SU-DHL-6 (cell line): ENCODE results near the gene GAB4.

Experiments
- H2AFZ ChIP-seq: fragments of 200-600 bp; sonication (generic); 2 replicates; pipeline ENCODE4 v1.6.1; 2014; ENCODE audit warnings: low read depth, mild to moderate bottlenecking, moderate library complexity, mixed read lengths, antibody characterized with exemption, low read length; ENCODE audit not compliant: severe bottlenecking
- H3F3A ChIP-seq: fragments of 200-600 bp; shearing (Covaris generic); 2 replicates; pipeline ENCODE4 v1.6.0; 2016; ENCODE audit warnings: antibody characterized with exemption, mild to moderate bottlenecking; ENCODE audit not compliant: insufficient read depth
- H3K27ac ChIP-seq: fragments of 200-600 bp; sonication (generic); 2 replicates; pipeline ENCODE4 v1.5.1; 2016; ENCODE audit warnings: low read depth, mild to moderate bottlenecking, low read length, moderate library complexity, mixed read lengths
- H3K27me3 ChIP-seq: fragments of 200-600 bp; sonication (generic), shearing (Covaris generic); 2 replicates; pipeline ENCODE4 v1.6.0; 2014; ENCODE audit warnings: mild to moderate bottlenecking, low read length
- H3K36me3 ChIP-seq: fragments of 200-600 bp; sonication (generic); 2 replicates; pipeline ENCODE4 v1.6.1; 2014; ENCODE audit warnings: mild to moderate bottlenecking, low read length, mixed read lengths
- H3K4me2 ChIP-seq: fragments of 300-600, 200-600 bp; shearing (Covaris generic), sonication (generic); 2 replicates; pipeline ENCODE4 v1.6.0; 2014; ENCODE audit warnings: low read length, low read depth, mild to moderate bottlenecking; ENCODE audit not compliant: poor library complexity, severe bottlenecking
- H3K4me3 ChIP-seq: fragments of 200-600 bp; sonication (generic); 2 replicates; pipeline ENCODE4 v1.5.1; 2014; ENCODE audit warnings: antibody characterized with exemption, low read length, mild to moderate bottlenecking, mixed read lengths; ENCODE audit not compliant: insufficient read depth, poor library complexity, severe bottlenecking
- H3K79me2 ChIP-seq: fragments of 200-600 bp; sonication (generic); 2 replicates; pipeline ENCODE4 v1.6.1; 2014; ENCODE audit warnings: mild to moderate bottlenecking, low read length, moderate library complexity; ENCODE audit not compliant: insufficient read depth
- H3K9ac ChIP-seq: fragments of 200-600 bp; sonication (generic); 2 replicates; pipeline ENCODE4 v1.7.0; 2014; ENCODE audit warnings: mild to moderate bottlenecking, low read length
- H3K9me2 ChIP-seq: fragments of 200-600 bp; sonication (generic); replicated peaks from 2 replicates; pipeline ENCODE4 v1.6.1; 2014; ENCODE audit warnings: low read length; ENCODE audit not compliant: insufficient read depth
- H3K9me3 ChIP-seq: fragments of 200-600 bp; sonication (generic); 2 replicates; pipeline ENCODE4 v1.6.1; 2014; ENCODE audit warnings: low read length, mixed read lengths; ENCODE audit not compliant: insufficient read depth
- H4K20me1 ChIP-seq: fragments of 200-600 bp; sonication (generic); 2 replicates; pipeline ENCODE4 v1.6.1; 2014; ENCODE audit warnings: low read depth, mild to moderate bottlenecking, antibody characterized with exemption, low read length, moderate library complexity, mixed read lengths
- CTCF ChIP-seq: fragments of 200-600 bp; sonication (generic); IDR thresholded peaks from one replicate; pipeline ENCODE4 v1.5.1; 2017; ENCODE audit warnings: antibody characterized with exemption, mild to moderate bottlenecking, low read length, moderate library complexity; ENCODE audit not compliant: insufficient read depth, poor library complexity, severe bottlenecking
- EZH2phosphoT487 ChIP-seq: fragments of 200-600 bp; sonication (generic), shearing (Covaris generic); conservative IDR thresholded peaks from 2 replicates; pipeline ENCODE4 v1.6.1; 2018; ENCODE audit warnings: mild to moderate bottlenecking, antibody characterized with exemption, low read length, moderate library complexity, mixed read lengths

The GAB4 gene

DNA sequence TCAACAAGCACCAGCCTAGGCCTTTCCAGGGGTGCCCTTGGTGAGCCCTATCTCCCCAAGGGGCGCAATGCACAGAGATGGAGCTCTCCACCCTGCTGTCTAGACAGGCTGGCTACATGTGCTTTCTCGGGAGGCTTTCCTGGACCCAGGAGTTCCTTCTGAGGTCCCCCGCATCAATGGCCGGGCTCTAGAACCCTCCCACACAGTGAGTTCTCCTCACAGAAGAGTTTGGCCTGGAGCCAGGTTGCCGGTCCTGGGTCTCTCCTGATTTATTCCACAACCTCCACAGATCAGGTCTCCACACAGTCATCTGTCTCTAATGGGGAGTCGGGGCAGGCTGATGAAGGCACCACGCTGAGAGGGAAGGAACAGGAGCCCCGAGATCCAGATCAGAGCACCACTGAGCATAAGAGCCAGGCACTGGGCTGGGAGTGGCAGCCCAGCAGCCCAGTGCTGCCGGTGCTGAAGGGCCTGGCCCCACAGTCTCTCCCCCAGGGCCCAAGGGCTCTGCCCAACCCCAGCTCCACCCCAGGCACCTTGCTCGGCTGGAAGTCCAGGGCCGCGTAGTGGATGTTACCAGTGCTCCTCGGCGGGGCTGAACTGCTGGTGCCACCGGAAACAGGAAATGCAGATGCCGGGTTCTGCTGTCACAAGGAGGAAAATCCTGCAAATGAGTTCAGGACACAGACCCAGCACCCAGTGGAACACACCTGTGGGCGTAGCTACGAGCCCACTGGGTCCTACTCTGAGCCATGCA lies 44.7 kb downstream of the GAB4 start:
- Histone ChIP-seq H2AFZ (no peak overlapping the region), H3K79me2 (no peaks in the 10 kb centered on the region), H3K36me3 (no peaks in the 10 kb centered on the region), H3K9ac (no peak overlapping the region), H3K9me2 (no peaks in the 10 kb centered on the region), H3K27me3 (no peaks in the 10 kb centered on the region), H3K4me3 (no peak overlapping the region), H3K27ac (no peak overlapping the region), H4K20me1 (no peaks in the 10 kb centered on the region), H3K4me2 (no peak overlapping the region), H3K9me3 (no peaks in the 10 kb centered on the region), H3F3A (no peaks in the 10 kb centered on the region)
- no peak for TF ChIP-seq EZH2phosphoT487
- TF ChIP-seq CTCF: no peak

DNA sequence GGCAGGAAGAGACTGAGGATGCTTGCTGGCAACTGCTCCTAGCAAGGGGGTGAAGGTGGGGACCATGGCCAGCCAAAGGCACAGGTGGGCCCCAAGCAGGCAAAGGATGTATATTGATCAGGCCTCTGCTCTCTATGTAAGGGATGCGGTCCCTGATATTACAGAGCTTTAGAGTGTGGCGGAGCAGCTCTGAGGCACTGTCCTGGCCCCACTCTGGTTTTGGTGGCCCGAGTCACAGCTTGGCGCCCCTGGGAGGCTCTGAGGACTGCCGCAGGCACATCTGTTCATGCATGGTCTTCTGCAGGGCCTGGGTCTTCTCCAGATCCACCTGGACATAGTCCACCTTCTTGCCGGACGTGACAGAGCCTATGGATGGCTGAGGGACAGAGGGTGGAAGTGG lies 45.5 kb downstream of the GAB4 start:
- Histone ChIP-seq H3K9me2 (no peaks in the 10 kb centered on the region), H3K9ac (no peak overlapping the region), H3F3A (no peaks in the 10 kb centered on the region), H3K9me3 (no peaks in the 10 kb centered on the region), H3K27ac (no peak overlapping the region), H2AFZ (no peak overlapping the region), H3K27me3 (no peaks in the 10 kb centered on the region), H4K20me1 (no peaks in the 10 kb centered on the region), H3K79me2 (no peaks in the 10 kb centered on the region), H3K4me2 (no peak overlapping the region), H3K36me3 (no peaks in the 10 kb centered on the region), H3K4me3 (no peak overlapping the region)
- no peak for TF ChIP-seq EZH2phosphoT487
- no peak for TF ChIP-seq CTCF

DNA sequence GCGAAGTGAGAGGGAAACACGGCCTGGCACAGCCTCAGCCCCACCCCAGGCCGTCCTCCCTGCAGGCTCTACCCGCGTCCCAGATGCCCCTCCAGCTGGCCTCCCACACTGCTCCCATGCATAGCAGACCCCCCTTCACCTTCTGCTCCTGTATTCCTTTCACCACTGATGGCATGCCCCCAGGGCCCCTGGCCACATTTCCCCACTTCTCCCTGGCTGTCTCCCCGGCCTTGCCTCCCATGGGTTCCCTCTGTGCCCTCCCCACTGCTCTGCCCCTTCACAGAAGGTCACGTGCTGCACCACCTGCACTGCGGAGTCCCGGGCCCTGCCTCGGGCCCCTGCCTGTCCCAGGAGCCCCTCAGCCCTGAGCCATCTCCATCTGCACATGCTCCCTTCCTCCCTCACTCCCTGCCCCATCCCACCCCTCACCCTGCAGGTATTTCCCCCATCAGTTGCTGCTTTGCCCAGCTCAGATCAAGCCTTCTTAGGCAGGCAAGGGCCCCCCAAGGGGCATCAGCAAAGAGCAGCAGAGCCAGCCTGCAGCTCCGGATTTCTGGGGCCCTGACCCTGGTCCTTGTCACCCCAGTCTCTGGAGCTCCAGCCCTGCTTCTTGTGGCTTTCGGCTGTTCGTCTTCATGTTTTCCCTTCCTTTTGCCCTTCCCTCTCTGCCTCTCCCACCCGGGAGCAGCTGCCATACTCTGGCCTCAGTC lies 46.4 kb downstream of the GAB4 start:
- H3K27ac ChIP-seq: no peak overlapping the region
- TF ChIP-seq CTCF (no peak), EZH2phosphoT487 (no peak)
- no peaks in the 10 kb centered on the region for H3K36me3 ChIP-seq
- H3K27me3 ChIP-seq: no peaks in the 10 kb centered on the region
- no peaks in the 10 kb centered on the region for H3K79me2 ChIP-seq
- no peaks in the 10 kb centered on the region for H4K20me1 ChIP-seq
- no peak overlapping the region for H3K9ac ChIP-seq
- H3K4me3 ChIP-seq: no peak overlapping the region
- no peak overlapping the region for H3K4me2 ChIP-seq
- no peaks in the 10 kb centered on the region for H3F3A ChIP-seq
- H2AFZ ChIP-seq: no peak overlapping the region
- H3K9me2 ChIP-seq: no peaks in the 10 kb centered on the region
- H3K9me3 ChIP-seq: no peaks in the 10 kb centered on the region
